ENCODE measurements around the gene TEP1. TPM values are rescaled to one million over a fixed set of nuclear protein-coding genes. Genes with fewer than 3 reads are reported as not detected.
"Not testable (repeated sequence)": the region's sequence is repeated elsewhere in the genome, so short reads cannot be mapped to it uniquely, and the experiment has no call there.

The TEP1 gene
- total RNA-seq, 1 experiment from 2014 or later, result 18.8 TPM

DNA sequence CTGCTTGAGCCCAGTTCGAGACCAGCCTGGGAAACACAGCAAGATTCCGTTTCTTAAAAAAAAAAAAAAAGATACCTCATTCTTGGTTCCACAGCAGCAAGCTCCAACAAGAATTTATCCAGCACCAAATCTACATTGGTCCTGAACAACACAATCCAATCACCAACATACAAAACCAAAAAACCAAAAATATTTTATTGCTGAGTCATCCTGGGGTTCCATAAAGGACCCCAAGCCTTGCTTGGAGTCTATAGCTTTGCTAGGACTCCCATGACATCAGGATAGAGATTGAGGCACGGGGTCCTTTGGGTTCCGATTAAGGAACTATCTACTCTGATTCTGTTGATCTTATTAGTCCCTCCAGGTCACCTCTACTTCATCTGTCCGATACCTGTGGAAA lies 33.6 kb upstream of the TEP1 start:
- H3K9me3 Mint-ChIP-seq (ENCODE audit: unreplicated experiment), result no peaks in the 10 kb centered on the region
- no peak overlapping the region for H3K27ac Mint-ChIP-seq (ENCODE audit: unreplicated experiment)
- ChIA-PET CTCF (no interaction called here), POLR2A (interaction anchor here (0.6 kb wide), 1 partner anchor 66 kb away, joined by 4 read pairs; no protein-coding TSS in a partner anchor)
- peaks cover 6% of the 10 kb centered on the region for H3K36me3 ChIP-seq (ENCODE audit: control insufficient read depth, insufficient read depth, low read length)
- TF ChIP-seq CTCF (IDR thresholded peaks at IDR 0.05; ENCODE audit: insufficient read depth in 1 of 2, low read depth in 1 of 2, low read length in 1 of 2, severe bottlenecking in 1 of 2, unreplicated experiment in 1 of 2), result no peak
- no TSS peak for BruUV-seq (replicated peaks)
- intact Hi-C loops (cut with micrococcal nuclease; ENCODE audit: unreplicated experiment), result no loop called here
- H3K4me3 ChIP-seq (ENCODE audit: low read depth, low read length), result no peak overlapping the region
- no peaks in the 10 kb centered on the region for H3K27me3 ChIP-seq (replicated peaks; ENCODE audit: control insufficient read depth, insufficient read depth, low read length)
- no peaks in the 10 kb centered on the region; the same call in 1 of the 2 replicates for H3K9me3 ChIP-seq
- H3K4me1 ChIP-seq, result peaks cover 15% of the 10 kb centered on the region
- no peak overlapping the region for H3K4me3 Mint-ChIP-seq (ENCODE audit: unreplicated experiment)
- H3K27me3 Mint-ChIP-seq (ENCODE audit: insufficient read depth, unreplicated experiment), result no peaks in the 10 kb centered on the region
- DNase-seq, result no peak
- H3K36me3 Mint-ChIP-seq (ENCODE audit: insufficient read depth, unreplicated experiment), result peaks cover 36% of the 10 kb centered on the region
- no peaks in the 10 kb centered on the region for H3K4me1 Mint-ChIP-seq (ENCODE audit: low read depth, unreplicated experiment)

GRCh38 chr14:20443650-20444049 lies 30.3 kb upstream of the TEP1 start:
- H3K36me3 Mint-ChIP-seq (ENCODE audit: insufficient read depth, unreplicated experiment), result peaks cover 17% of the 10 kb centered on the region
- intact Hi-C loops (cut with micrococcal nuclease; ENCODE audit: unreplicated experiment); H3K4me3 ChIP-seq (ENCODE audit: low read depth, low read length); H3K9me3 ChIP-seq; H3K27ac Mint-ChIP-seq (ENCODE audit: unreplicated experiment); DNase-seq; H3K36me3 ChIP-seq (ENCODE audit: control insufficient read depth, insufficient read depth, low read length); CTCF ChIA-PET; BruUV-seq (replicated peaks); H3K4me1 Mint-ChIP-seq (ENCODE audit: low read depth, unreplicated experiment); H3K9me3 Mint-ChIP-seq (ENCODE audit: unreplicated experiment); H3K27me3 ChIP-seq (replicated peaks; ENCODE audit: control insufficient read depth, insufficient read depth, low read length); H3K4me3 Mint-ChIP-seq (ENCODE audit: unreplicated experiment); H3K27me3 Mint-ChIP-seq (ENCODE audit: insufficient read depth, unreplicated experiment): not testable (repeated sequence)
- POLR2A ChIA-PET, result interaction anchor here (1.5 kb wide), 1 partner anchor 12 kb away, joined by 5 read pairs; the partner anchor contains the start of gene APEX1
- peaks cover 15% of the 10 kb centered on the region for H3K4me1 ChIP-seq

GRCh38 chr14:20441461-20441860 lies 28.2 kb upstream of the TEP1 start:
- H3K4me1 Mint-ChIP-seq (ENCODE audit: low read depth, unreplicated experiment), result no peaks in the 10 kb centered on the region
- no peak overlapping the region for H3K4me3 Mint-ChIP-seq (ENCODE audit: unreplicated experiment)
- no peak overlapping the region for H3K4me3 ChIP-seq (ENCODE audit: low read depth, low read length)
- no peak for TF ChIP-seq CTCF (IDR thresholded peaks at IDR 0.05; ENCODE audit: insufficient read depth in 1 of 2, low read depth in 1 of 2, low read length in 1 of 2, severe bottlenecking in 1 of 2, unreplicated experiment in 1 of 2)
- H3K27me3 Mint-ChIP-seq (ENCODE audit: insufficient read depth, unreplicated experiment), result no peaks in the 10 kb centered on the region
- BruUV-seq (replicated peaks), result no TSS peak
- H3K9me3 Mint-ChIP-seq (ENCODE audit: unreplicated experiment), result no peaks in the 10 kb centered on the region
- no peaks in the 10 kb centered on the region; the same call in 1 of the 2 replicates for H3K36me3 ChIP-seq (ENCODE audit: control insufficient read depth, insufficient read depth, low read length)
- CTCF ChIA-PET, result no interaction called here
- DNase-seq, result no peak
- peaks cover 6% of the 10 kb centered on the region for H3K36me3 Mint-ChIP-seq (ENCODE audit: insufficient read depth, unreplicated experiment)
- POLR2A ChIA-PET, result interaction anchor here (1.3 kb wide), 1 partner anchor 14 kb away, joined by 5 read pairs; the partner anchor contains the start of gene APEX1
- H3K27me3 ChIP-seq (replicated peaks; ENCODE audit: control insufficient read depth, insufficient read depth, low read length), result no peaks in the 10 kb centered on the region
- intact Hi-C loops (cut with micrococcal nuclease; ENCODE audit: unreplicated experiment), result no loop called here
- no peak overlapping the region for H3K27ac Mint-ChIP-seq (ENCODE audit: unreplicated experiment)
- H3K4me1 ChIP-seq, result peaks cover 15% of the 10 kb centered on the region
- H3K9me3 ChIP-seq, result no peaks in the 10 kb centered on the region; the same call in 1 of the 2 replicates

GRCh38 chr14:20440882-20441281 lies 27.6 kb upstream of the TEP1 start:
- no peak overlapping the region for H3K4me3 Mint-ChIP-seq (ENCODE audit: unreplicated experiment)
- H3K4me3 ChIP-seq (ENCODE audit: low read depth, low read length), result no peak overlapping the region
- intact Hi-C loops (cut with micrococcal nuclease; ENCODE audit: unreplicated experiment), result no loop called here
- BruUV-seq (replicated peaks), result no TSS peak
- H3K27me3 ChIP-seq (replicated peaks; ENCODE audit: control insufficient read depth, insufficient read depth, low read length), result no peaks in the 10 kb centered on the region
- H3K27ac Mint-ChIP-seq (ENCODE audit: unreplicated experiment), result no peak overlapping the region
- no peaks in the 10 kb centered on the region; the same call in 1 of the 2 replicates for H3K36me3 ChIP-seq (ENCODE audit: control insufficient read depth, insufficient read depth, low read length)
- ChIA-PET CTCF (no interaction called here), POLR2A (no interaction called here)
- H3K36me3 Mint-ChIP-seq (ENCODE audit: insufficient read depth, unreplicated experiment), result peaks cover 6% of the 10 kb centered on the region
- H3K9me3 ChIP-seq, result no peaks in the 10 kb centered on the region; the same call in 1 of the 2 replicates
- DNase-seq, result no peak
- H3K27me3 Mint-ChIP-seq (ENCODE audit: insufficient read depth, unreplicated experiment), result no peaks in the 10 kb centered on the region
- H3K4me1 ChIP-seq, result peaks cover 15% of the 10 kb centered on the region
- no peaks in the 10 kb centered on the region for H3K9me3 Mint-ChIP-seq (ENCODE audit: unreplicated experiment)
- no peaks in the 10 kb centered on the region for H3K4me1 Mint-ChIP-seq (ENCODE audit: low read depth, unreplicated experiment)
- TF ChIP-seq CTCF (IDR thresholded peaks at IDR 0.05; ENCODE audit: insufficient read depth in 1 of 2, low read depth in 1 of 2, low read length in 1 of 2, severe bottlenecking in 1 of 2, unreplicated experiment in 1 of 2), result no peak
